HPDE6-E6E7 (cell line): ENCODE results near the gene UBAC1.
"Not testable (repeated sequence)": the region's sequence is repeated elsewhere in the genome, so short reads cannot be mapped to it uniquely, and the experiment has no call there.

Source experiments
- DNase-seq: peaks from one replicate; pipeline ENCODE4 v3.0.0; 2011; ENCODE audit warnings: missing footprints; ENCODE audit errors: extremely low spot score

The UBAC1 gene

DNA sequence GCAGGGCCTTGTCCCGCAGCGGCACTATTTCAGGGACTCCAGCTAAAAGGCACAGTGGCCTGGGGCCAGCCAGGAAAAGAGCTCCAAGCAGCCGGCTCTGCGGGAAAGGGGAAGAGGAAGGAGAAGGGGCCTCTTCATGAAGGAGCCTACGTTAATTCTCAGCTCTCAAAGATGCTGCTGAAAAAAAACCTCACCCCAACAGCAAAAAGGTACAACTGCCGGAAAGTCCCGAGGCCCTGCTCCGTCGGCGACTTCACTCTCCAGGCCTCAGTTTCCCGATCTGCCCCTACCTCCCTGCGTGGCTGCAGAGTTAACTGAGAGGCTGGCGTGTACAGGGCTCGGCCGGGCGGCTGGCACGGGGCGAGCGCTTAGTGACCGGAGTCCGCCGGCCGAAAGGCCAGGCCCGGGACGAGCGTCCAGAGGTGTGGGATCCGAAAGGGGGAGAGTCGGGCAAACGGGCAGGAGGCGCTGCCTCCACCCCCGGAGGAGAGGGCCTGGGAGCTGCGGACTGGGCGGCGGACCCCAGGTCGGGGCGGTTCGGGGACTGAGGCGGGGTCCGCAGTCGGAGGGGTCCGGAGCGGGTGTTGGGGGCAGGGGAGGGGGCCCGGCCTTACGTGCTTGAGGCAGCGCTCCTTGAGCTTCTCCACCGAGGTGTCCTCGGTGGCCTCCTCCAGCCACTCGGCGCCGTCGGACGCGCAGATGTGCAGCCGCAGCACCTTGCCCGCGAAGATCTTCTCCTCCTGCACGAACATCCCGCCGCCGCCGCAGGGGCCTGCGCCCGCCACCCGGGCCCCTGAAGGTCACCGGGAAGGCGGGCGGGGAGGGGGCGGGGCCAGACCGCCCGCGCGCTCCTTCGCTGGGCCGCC lies 529 bp downstream of the UBAC1 start:
- DNase-seq, result peak; percentile 29

- no peak for DNase-seq
Measured at GRCh38 chr9:135959814-135960213, 1.4 kb downstream of the UBAC1 start.

DNA sequence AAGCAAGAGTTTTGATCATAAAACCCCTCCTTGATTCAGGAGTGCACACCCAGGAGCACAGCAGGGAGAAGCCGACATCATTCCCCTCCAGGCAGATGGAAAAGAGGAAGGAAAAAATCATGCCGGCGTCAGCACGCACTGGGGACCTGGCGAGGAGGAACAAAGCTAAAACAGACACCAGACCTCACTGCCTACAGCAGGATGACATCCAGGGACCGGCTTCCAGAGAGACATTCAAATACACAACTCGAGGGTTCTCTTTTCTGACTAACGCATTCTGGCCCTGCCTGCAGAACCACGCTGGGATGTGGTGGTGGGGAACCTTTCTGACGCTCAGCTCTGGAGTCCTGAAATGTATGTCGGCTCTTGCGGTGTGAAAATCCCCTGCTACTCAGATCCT lies 2.7 kb downstream of the UBAC1 start:
- no peak for DNase-seq

GRCh38 chr9:135957431-135957830 lies 3.7 kb downstream of the UBAC1 start:
- no peak for DNase-seq

GRCh38 chr9:135956802-135957174 lies 4.4 kb downstream of the UBAC1 start:
- DNase-seq, result no peak

DNA sequence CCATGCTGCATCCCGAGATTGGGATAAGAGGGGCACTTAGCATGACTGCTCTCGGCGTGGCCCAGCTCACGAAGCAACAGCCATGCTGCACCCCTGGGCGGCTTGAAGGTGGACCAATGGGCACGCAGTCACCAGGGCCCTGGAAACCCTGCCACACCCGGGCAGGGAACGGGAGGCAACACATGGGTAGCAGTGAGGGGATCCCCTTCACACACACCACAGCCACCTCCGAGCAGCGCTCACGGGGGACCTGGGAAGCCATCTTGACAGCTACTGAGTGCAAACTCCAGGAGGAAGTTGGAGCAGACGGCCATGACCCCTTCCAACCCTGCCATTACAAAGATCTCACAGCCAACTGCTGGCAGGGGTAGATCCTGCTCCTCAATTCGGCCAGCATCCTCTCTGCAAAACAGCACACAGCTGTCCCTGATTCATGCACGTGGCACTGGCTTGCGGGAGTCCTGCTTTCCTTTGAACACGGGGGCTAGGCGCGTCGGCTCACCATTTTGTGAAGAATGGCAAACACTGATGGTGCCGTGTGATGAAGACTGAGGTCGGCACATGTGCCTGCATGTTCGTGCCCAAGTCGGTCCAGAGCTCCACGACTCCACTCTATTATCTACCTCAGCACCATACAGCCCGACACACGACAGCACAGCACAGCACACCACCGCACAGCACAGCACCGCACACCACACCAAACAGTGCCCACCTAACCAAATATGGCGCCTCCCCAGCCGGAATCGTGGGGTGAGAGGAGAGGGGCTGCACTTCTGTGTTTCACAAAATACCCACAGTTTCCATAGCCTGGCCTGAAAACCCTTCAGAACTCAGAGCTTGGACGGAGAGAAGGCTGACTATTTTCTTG lies 5.0 kb downstream of the UBAC1 start:
- DNase-seq, result no peak

DNA sequence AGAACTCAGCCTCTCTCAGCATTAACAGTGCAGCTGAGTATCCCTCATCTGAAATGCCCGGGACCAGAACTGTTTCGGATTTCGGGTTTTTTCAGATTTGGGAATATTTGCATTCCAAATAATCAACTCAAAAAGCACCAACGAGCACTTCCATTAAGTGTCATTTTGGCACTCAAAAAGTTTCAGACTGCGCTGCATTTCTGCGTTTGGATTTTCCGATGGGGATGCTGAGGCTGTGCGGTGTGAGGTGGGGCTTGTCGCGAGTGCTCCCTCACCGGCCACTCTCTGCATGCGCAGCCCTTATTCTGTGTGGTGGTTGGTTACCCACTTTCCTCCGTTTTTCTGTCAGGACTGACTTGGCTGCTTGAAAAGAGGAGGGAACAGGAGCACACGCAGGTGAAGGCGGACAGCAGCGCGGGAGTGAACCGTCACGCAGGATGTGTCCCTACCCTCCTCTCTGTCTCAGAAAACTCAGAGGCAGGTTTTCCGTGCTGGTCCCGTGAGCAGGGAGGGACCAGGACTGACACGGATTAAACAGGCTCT lies 8.4 kb downstream of the UBAC1 start:
- no peak for DNase-seq

DNA sequence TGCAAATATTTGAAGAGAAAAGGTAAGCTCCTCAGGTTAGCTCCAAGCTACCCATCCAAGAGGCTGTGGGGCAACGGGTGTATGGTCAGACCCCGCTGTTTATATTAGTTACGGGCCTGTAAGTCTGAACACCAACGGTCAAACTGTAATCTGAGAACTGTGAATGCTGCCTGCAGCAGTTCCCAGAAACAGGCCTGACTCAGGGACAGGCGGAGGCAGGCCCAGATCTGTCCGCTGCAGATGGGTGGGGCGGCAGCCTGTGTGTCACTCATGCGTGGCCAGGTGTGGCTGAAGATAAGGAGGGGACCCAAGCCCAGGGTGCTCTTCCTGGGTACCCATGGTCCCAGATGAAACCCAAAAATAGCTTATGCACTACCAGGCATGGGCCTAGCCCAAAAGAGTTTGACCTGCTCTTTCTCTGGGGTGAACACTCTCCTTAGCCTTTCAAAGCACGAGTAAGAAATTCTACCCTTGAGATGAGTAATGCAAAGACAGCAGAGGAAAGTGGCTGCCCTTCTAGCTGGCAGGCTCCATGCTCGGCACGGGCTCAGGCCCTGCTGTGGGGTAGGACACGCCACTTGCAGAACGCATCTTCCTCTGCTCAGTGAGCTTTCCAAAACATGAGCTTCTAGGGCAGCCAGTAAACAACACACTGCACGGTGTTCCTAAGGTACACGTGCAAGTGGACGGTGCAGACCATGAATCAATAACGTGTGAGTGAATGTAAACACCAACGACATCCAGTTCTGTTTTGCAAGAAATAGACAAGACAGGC lies 9.1 kb downstream of the UBAC1 start:
- DNase-seq, result peak; percentile 98

DNA sequence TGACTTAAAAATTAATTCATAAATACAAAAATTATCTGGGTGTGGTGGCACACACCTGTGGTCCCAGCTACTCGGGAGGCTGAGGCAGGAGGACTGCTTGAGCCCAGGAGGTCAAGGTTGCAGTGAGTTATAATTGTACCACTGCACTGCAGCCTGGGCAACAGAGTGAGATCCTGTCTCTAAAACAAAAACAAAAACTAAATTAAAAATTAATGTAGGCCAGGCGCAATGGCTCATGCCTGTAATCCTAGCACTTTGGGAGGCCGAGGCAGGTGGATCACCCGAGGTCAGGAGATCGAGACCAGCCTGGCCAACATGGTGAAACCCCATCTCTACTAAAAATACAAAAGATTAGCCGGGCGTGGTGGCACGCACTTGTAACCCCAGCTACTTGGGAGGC lies 9.9 kb downstream of the UBAC1 start:
- DNase-seq, result not testable (repeated sequence)

DNA sequence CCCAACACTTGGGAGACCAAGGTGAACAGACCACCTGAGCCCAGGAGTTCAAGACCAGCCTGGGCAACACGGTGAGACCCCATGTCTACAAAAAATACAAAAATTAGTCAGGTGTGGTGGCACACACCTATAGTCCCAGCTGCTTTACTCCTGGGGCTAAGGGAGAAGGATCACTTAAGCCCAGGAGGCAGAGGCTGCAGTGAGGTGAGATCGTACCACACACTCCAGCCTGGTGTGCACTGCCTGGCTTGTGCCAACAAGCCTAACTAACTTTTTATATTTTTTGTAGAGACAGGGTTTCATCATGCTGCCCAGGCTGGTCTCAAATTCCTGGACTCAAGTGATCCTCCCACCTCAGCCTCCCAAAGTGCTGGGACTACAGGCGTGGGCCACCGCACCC lies 10.3 kb downstream of the UBAC1 start:
- DNase-seq, result not testable (repeated sequence)

GRCh38 chr9:135950135-135950682 lies 11.0 kb downstream of the UBAC1 start:
- DNase-seq, result no peak

DNA sequence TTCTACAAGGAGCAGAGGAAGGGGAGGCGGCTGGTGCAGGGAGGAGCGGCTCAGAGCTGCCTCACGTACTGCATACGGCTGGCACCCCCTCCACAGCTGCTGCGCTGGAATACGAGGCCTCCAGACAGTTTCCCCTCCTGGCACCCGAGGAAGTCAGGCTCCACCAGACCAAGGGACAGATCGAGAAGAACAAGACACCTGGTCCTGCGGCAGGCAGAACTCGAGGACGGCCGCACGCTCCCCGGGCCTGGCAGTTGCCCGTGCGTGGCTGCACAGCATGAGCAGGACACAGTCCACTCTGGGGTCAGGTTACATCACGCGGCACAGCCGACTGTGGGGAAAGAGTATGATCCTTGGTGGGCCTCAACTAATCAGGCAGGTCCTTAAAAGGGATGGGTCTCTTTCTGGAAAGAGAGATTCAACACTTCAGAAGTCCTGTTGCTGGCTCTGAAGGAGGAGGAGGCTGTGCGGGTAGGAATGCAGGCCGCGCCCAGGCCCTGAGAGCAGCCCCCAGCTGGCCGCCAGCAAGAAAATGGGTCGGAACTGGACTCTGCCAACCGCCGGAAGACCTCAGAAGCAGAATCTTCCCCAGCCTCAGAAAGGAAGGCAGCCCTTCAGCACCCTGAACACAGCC lies 11.6 kb downstream of the UBAC1 start:
- no peak for DNase-seq

DNA sequence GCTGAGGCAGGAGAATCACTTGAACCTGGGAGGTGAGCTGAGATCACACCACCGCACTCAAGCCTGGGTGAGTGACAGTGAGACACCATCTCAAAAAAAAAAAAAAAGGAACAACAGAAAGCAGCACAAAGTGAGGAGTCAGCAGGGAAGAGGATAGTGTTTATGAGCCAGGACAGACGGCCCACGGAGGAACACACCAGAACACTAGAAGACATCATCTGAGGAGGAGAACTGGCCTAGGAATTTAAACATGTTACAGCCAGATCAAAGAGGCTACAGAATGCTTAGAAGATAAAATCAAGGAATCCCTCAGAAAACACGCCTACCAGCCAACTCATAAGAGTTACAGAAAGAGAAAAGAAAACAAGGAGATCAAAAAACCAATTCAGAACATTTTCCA lies 12.2 kb downstream of the UBAC1 start:
- no peak for DNase-seq

DNA sequence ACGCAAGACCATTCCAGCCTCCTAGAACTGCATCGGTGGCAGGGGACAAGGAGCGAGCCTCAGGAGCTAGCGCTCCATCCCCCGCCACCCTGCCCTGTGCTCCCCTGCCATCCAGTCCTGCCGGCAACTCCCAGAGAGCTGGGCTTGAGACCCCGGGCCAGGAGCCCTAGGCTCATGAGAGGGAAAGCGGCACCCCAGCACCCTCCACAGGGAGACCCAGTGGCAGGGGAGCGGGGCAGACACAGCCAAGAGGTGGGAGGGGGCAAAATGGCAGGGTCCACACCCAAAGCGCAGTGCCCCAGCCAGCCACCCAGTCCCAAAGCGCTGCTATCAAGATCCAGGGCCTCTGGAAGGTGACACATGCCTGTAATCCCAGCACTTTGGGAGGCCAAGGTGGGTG lies 12.7 kb downstream of the UBAC1 start:
- no peak for DNase-seq

- DNase-seq, result no peak
Measured at GRCh38 chr9:135947582-135947981, 13.6 kb downstream of the UBAC1 start.

- not testable (repeated sequence) for DNase-seq
Measured at GRCh38 chr9:135947105-135947504, 14.1 kb downstream of the UBAC1 start.

DNA sequence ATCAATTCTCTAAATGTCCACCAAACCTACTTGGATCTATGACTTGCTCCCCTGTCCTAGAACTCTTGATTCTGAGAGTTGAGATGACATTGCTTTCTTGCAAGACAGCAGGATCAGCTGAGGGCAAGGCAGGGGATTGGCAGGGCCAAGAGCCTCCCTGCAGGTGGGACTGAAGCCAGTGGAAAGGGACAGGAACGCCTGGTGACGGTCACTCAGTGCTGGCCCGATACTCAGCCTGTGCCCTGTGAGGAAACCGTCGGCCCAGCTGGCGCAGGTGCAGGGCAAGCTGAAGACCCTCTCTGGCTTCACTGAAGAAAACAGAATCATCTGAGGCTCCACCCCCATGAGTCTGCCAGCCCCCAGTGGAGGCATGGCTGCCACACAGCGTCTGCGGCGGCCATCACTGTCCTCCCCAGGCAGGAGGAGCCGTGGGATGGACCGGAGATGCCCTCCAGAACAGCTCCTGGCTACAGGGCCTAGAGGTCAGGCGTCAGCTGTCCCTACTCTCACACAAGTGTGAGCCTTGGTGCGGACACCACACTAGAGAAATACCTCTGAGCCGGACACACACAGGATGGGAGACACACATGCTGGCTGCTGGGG lies 14.7 kb downstream of the UBAC1 start:
- DNase-seq, result no peak

GRCh38 chr9:135945969-135946368 lies 15.2 kb downstream of the UBAC1 start:
- DNase-seq, result no peak

DNA sequence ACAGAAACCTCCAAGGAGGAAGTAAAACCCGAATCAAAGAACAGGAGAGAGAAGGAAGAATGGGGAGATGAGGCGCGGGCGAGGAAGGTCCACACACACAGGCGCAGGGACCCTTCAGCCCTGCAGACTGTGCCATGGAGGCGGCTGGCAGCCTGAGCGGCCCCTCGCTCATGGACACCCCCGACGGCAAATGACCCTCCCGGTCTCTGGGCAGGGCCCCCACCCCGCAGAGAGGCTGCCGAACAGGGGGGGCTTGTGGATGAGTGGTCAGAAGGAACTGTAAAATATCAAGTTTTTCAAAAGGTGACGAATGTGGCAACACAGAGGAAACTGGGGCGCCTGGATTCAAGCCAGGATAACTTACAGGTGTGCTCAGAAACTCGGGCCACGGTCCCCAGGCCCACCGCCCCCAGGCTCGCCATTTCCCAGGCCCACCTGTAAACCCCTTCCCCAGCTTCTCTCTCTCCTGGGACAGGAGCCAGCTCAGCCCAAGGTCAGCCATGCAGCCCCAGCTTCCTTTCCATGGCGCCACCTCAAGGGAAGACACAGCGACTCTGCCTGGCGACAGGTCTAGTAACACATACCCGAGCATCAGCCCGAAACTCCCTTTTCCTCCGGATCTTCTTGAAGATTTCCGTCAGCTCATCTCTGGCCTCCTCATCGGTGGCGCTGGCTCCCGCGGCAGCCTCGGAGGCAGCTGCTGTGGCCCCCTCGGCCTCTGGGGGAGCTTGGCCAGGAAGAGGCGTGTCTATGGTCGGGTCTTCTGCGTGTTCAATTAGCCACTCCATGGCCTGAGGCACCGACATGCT lies 16.5 kb downstream of the UBAC1 start:
- no peak for DNase-seq

DNA sequence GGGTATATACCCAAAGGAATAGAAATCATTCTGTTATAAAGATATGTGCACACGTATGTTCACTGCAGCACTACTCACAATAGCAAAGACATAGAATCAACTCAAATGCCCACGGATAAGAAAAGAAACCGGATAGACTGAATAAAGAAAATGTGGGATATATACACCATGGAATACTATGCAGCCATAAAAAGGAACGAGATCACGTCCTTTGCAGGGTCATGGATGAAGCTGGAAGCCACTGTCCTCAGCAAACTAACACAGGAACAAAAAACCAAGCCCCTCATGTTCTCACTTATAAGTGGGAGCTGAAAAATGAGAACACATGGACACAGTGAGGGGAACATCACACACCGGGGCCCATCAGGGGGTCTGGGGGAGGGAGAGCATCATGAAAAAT lies 17.6 kb downstream of the UBAC1 start:
- not testable (repeated sequence) for DNase-seq
